ENCODE results near the gene CRYBG1.

- TF ChIP-seq CTCF (IDR thresholded peaks at IDR 0.05), result no peak
- TF ChIP-seq EZH2phosphoT487 (IDR thresholded peaks at IDR 0.05), result no peak
Measured at GRCh38 chr6:106612671-106613416, 252.3 kb downstream of the CRYBG1 start.

All from neural progenitor cell (in vitro differentiated cells).